Mesothelial cell of epicardium (in vitro differentiated cells): ENCODE measurements around the gene MEF2C. TPM values are rescaled to one million over a fixed set of nuclear protein-coding genes. Genes with fewer than 3 reads are reported as not detected.

Experiments used
- DNase-seq, 2 experiments: peaks; one replicate each; pipeline ENCODE4 v3.0.0; 2021; ENCODE audit warnings: low spot score in 2 of 2; ENCODE audit not compliant: unreplicated experiment in 2 of 2
- H3K27ac Mint-ChIP-seq: 2 replicates; pipeline ENCODE4 v1.8.0; 2021; ENCODE audit warnings: mixed read lengths
- H3K27me3 Mint-ChIP-seq: 2 replicates; pipeline ENCODE4 v1.8.0; 2021; ENCODE audit warnings: low read depth, mixed read lengths
- H3K36me3 Mint-ChIP-seq: 2 replicates; pipeline ENCODE4 v1.8.0; 2021; ENCODE audit warnings: mixed read lengths
- H3K4me1 Mint-ChIP-seq: 2 replicates; pipeline ENCODE4 v1.8.0; 2021; ENCODE audit warnings: mixed read lengths
- H3K4me3 Mint-ChIP-seq: 2 replicates; pipeline ENCODE4 v1.8.0; 2021; ENCODE audit warnings: mild to moderate bottlenecking, moderate library complexity, mixed read lengths
- H3K9me3 Mint-ChIP-seq: 2 replicates; pipeline ENCODE4 v1.8.0; 2021; ENCODE audit warnings: mixed read lengths
- total RNA-seq: library from RNA; stranded (reverse); gene quantifications from 3 replicates; pipeline ENCODE4 v1.2.1, GENCODE V29; 2021
- TF ChIP-seq, protein P1 (sequence below): fragments of 200-600 bp; sonication (generic); IDR thresholded peaks from one replicate; pipeline ENCODE4 v1.5.0; 2021; ENCODE audit warnings: antibody characterized with exemption; ENCODE audit not compliant: unreplicated experiment

Gene MEF2C
- total RNA-seq, 1 donor from 2014 or later, result 9.1 TPM

DNA sequence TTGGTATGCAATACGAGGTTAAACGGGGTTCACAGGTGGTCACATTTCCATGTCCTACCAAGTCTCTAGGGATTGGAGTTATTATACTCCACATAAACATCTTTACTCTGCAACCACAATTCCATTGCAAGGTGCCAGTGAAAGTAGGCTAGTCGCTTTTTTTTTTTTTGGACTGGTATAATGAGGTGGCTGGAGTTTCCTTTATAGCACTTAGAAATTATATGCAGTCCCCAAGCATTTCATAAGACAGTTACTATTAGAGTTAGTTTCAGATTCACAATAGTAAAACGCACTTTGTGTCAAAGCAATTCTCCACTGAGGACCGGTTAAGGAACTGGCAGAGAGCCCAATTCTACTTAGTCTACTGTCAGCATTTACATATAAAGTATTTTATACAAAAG, 1.4 kb downstream of the MEF2C start:
- TF ChIP-seq, protein P1, sequence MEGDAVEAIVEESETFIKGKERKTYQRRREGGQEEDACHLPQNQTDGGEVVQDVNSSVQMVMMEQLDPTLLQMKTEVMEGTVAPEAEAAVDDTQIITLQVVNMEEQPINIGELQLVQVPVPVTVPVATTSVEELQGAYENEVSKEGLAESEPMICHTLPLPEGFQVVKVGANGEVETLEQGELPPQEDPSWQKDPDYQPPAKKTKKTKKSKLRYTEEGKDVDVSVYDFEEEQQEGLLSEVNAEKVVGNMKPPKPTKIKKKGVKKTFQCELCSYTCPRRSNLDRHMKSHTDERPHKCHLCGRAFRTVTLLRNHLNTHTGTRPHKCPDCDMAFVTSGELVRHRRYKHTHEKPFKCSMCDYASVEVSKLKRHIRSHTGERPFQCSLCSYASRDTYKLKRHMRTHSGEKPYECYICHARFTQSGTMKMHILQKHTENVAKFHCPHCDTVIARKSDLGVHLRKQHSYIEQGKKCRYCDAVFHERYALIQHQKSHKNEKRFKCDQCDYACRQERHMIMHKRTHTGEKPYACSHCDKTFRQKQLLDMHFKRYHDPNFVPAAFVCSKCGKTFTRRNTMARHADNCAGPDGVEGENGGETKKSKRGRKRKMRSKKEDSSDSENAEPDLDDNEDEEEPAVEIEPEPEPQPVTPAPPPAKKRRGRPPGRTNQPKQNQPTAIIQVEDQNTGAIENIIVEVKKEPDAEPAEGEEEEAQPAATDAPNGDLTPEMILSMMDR, result no peak
- no peaks in the 10 kb centered on the region for H3K36me3 Mint-ChIP-seq
- peak overlapping the region; percentile 80 for H3K4me3 Mint-ChIP-seq
- no peak for DNase-seq
- peaks cover 20% of the 10 kb centered on the region for H3K4me1 Mint-ChIP-seq
- H3K27ac Mint-ChIP-seq, result no peak overlapping the region
- H3K27me3 Mint-ChIP-seq, result peaks cover 26% of the 10 kb centered on the region
- no peaks in the 10 kb centered on the region for H3K9me3 Mint-ChIP-seq

DNA sequence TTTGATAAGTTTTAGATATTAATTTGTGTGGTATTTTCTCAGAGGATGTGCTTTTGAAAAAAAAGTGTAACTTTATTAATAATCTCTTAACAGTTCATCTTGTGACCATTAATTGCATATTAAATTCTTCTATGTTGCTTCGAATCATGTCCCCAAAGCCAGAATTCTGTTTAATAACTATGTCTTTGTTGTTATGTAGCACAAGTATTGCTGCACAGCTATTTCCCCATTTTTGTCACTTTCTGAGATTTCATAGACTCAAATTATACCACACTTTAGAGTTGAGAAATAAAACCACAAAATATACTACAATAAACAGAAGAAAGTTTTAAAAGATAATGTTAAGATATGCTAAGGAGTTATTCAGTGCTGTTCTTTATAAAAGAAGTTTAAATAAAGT, 2.8 kb downstream of the MEF2C start:
- DNase-seq, result no peak
- TF ChIP-seq, protein P1, result no peak
- no peak overlapping the region for H3K4me3 Mint-ChIP-seq
- no peak overlapping the region for H3K27ac Mint-ChIP-seq
- H3K4me1 Mint-ChIP-seq, result peaks cover 23% of the 10 kb centered on the region
- H3K36me3 Mint-ChIP-seq, result no peaks in the 10 kb centered on the region
- peaks cover 19% of the 10 kb centered on the region for H3K27me3 Mint-ChIP-seq
- no peaks in the 10 kb centered on the region for H3K9me3 Mint-ChIP-seq

DNA sequence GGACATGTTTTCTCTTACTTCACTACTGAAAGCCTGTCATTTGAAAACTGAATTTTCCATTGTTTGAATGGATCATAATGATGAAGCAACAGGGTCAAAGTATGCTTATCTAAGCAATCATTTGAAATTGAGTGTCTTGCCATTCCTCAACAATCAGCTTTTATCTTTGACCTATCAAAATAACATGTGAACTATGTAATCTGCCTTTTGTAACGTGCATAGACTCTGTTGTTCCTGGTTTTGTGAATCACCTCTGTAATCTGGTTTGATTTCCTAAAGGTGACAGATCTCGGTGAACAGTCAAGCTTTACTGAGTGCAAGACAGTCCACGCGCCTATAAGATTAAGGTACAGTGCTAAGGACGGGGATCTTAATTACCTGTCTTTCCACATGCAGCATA, 3.3 kb downstream of the MEF2C start:
- Mint-ChIP-seq H3K36me3 (no peaks in the 10 kb centered on the region), H3K4me3 (no peak overlapping the region), H3K27ac (no peak overlapping the region)

DNA sequence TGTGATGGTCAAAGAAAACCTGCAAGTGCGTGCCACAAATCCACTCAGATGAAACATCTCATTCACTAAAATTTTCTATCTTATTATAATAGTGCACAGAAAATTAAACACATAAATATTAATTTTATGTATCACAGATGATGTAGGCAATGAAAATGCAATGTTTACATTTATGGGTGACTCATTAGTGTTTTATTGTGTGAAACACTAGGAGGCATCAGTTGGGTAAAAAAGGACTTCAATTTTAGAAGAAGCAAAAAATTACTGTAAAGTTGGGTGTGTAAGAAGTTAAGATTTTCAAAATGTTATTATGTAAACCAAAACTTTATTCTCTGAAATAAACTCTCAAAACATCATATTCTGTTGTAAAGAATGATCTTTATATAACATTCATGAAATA, 4.0 kb downstream of the MEF2C start:
- Mint-ChIP-seq H3K27ac (no peak overlapping the region), H3K9me3 (no peaks in the 10 kb centered on the region), H3K27me3 (peaks cover 8% of the 10 kb centered on the region), H3K36me3 (no peaks in the 10 kb centered on the region), H3K4me3 (no peak overlapping the region), H3K4me1 (peaks cover 18% of the 10 kb centered on the region)
- no peak for DNase-seq
- TF ChIP-seq, protein P1, result no peak

More for the DNA sequence above, 3.3 kb downstream of the MEF2C start:
- H3K27me3 Mint-ChIP-seq, result peaks cover 15% of the 10 kb centered on the region
- H3K9me3 Mint-ChIP-seq, result no peaks in the 10 kb centered on the region
- no peak for DNase-seq
- TF ChIP-seq, protein P1, result no peak
- H3K4me1 Mint-ChIP-seq, result peaks cover 22% of the 10 kb centered on the region

DNA sequence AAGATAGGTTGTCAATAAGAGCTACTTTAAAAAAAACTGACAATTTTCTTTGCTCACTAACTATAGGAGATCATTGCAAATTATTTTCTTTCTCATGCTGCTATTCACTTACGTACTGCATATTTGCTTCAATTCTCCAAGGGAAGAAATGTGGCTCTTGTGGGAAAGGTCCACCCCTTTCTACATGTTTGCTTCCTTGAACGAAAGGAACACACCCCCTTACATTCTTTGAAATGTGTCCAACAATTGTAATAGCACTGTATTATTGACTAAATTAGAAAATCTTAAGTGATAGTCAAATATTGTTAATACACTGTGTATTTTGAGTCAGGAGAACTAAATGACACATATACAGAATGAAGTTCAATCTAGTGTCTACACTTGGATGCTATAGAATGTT, 5.2 kb downstream of the MEF2C start:
- no peaks in the 10 kb centered on the region for H3K9me3 Mint-ChIP-seq
- peaks cover 16% of the 10 kb centered on the region for H3K4me1 Mint-ChIP-seq
- no peak overlapping the region for H3K27ac Mint-ChIP-seq
- no peaks in the 10 kb centered on the region for H3K36me3 Mint-ChIP-seq
- peaks cover 9% of the 10 kb centered on the region for H3K27me3 Mint-ChIP-seq
- no peak overlapping the region for H3K4me3 Mint-ChIP-seq
- TF ChIP-seq, protein P1, result no peak
- no peak for DNase-seq

DNA sequence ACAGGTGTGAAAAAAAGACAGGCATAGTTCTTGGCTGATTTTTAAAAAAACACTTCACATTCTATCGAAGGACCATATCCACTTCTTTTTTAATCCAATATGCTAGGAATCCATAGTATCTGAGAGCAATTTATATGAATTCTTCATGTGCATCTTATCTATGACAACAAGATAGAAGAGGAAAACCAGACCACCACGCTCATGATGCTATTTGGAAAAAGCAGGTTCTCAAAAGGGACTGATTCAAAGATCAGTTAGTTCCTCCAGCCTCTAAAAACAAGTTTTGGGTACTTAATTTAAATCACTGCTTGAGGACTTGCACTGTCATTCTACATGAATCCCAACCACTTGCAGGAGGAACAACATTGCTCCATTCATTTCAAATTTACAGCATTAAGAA, 6.3 kb downstream of the MEF2C start:
- Mint-ChIP-seq H3K27me3 (peaks cover 3% of the 10 kb centered on the region), H3K27ac (no peak overlapping the region), H3K4me3 (no peak overlapping the region), H3K4me1 (peaks cover 9% of the 10 kb centered on the region), H3K36me3 (no peaks in the 10 kb centered on the region), H3K9me3 (no peaks in the 10 kb centered on the region)
- TF ChIP-seq, protein P1, result no peak
- no peak for DNase-seq
